NB4 (cell line): ENCODE results near the gene HABP4.
A peak's percentile ranks its signal among the peaks of the same experiment; 100 is the strongest.

Source experiments
- DNase-seq: peaks from one replicate; pipeline ENCODE4 v3.0.0; 2010; ENCODE audit warnings: low read depth
- H3K4me3 ChIP-seq: one replicate; pipeline ENCODE4 v1.5.1; 2011; ENCODE audit warnings: mild to moderate bottlenecking, low read depth, low read length, moderate library complexity
- CTCF ChIP-seq: IDR thresholded peaks from one replicate; pipeline ENCODE4 v1.5.1; 2012; ENCODE audit warnings: low read depth, low read length
- MYC ChIP-seq: IDR thresholded peaks from 2 replicates; pipeline ENCODE4 v1.6.1; 2011; ENCODE audit warnings: low read depth, low read length
- POLR2A ChIP-seq: IDR thresholded peaks from 2 replicates; pipeline ENCODE4 v1.6.1; 2011; ENCODE audit warnings: mild to moderate bottlenecking; ENCODE audit not compliant: insufficient read length; ENCODE audit errors: extremely low read depth
- TF ChIP-seq, protein P1 (sequence below): IDR thresholded peaks from 2 replicates; pipeline ENCODE4 v1.6.1; 2011; ENCODE audit warnings: low read depth, low read length

Gene HABP4

GRCh38 chr9:96519095-96519494 lies 69.1 kb downstream of the HABP4 start:
- DNase-seq: no peak
- TF ChIP-seq POLR2A (no peak), MYC (no peak), CTCF (no peak)
- no peak overlapping the region for H3K4me3 ChIP-seq

- TF ChIP-seq POLR2A: no peak
- no peak for TF ChIP-seq CTCF
- TF ChIP-seq MYC: no peak
- TF ChIP-seq, protein P1, sequence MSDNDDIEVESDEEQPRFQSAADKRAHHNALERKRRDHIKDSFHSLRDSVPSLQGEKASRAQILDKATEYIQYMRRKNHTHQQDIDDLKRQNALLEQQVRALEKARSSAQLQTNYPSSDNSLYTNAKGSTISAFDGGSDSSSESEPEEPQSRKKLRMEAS: no peak
- H3K4me3 ChIP-seq: no peak overlapping the region
- DNase-seq: no peak
These were observed 69.8 kb downstream of the HABP4 start for GRCh38 chr9:96519787-96520186.

- no peak overlapping the region for H3K4me3 ChIP-seq
- TF ChIP-seq POLR2A: no peak
- TF ChIP-seq, protein P1: peak; percentile 6; the same call in 1 of the 2 replicates
- peak; percentile 80 for DNase-seq
These were observed 72.4 kb downstream of the HABP4 start for GRCh38 chr9:96522366-96522765.

GRCh38 chr9:96523374-96523773 lies 73.4 kb downstream of the HABP4 start:
- no peak for DNase-seq
- no peak overlapping the region for H3K4me3 ChIP-seq
- TF ChIP-seq, protein P1: no peak
- TF ChIP-seq MYC (no peak), CTCF (no peak), POLR2A (no peak)

DNA sequence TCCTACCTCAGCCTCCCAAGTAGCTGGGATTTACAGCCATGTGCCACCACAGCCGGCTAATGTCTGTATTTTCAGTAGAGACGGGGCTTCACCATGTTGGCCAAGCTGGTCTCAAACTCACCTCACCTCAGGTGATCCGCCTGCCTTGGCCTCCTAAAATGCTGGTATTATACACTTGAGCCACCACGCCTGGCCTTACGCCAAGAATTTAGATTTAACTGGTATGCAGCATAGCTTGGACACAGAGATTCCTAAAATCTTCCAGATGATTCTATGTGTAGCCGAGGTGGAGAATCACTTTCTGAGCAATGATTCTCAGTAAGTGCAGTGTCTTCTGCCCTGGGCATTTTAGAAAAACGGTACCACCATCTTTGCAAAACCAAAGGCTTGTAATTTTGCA lies 74.1 kb downstream of the HABP4 start:
- TF ChIP-seq CTCF (no peak), MYC (no peak), POLR2A (no peak)
- TF ChIP-seq, protein P1: no peak
- no peak overlapping the region for H3K4me3 ChIP-seq
- DNase-seq: no peak

DNA sequence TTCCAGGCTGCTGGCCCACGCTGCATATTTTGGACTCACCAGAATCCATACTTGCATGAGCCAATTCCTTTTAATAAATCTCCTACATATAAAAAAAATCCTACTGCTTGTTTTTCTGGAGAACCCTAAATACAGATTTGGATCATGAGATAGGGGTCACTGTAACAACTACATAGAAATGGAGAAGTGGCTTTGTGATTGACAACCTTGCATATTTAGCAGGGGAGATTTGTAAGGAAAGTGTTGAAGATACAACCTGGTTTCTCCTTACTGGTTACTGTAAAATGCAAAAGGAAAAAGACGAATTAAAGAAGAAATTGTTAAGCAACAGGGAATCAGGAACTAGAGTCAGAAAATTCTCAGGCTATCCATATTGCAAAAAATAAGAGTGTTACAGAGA lies 74.8 kb downstream of the HABP4 start:
- no peak for DNase-seq
- no peak for TF ChIP-seq MYC
- TF ChIP-seq CTCF: no peak
- TF ChIP-seq, protein P1: no peak
- TF ChIP-seq POLR2A: no peak
- H3K4me3 ChIP-seq: no peak overlapping the region
